GM12872 (cell line): Measurements from ENCODE around the gene B4GALNT2.

Experiments
- CTCF ChIP-seq: IDR thresholded peaks from 3 replicates; pipeline ENCODE4 v1.5.1; 2011; ENCODE audit warnings: low read depth, mild to moderate bottlenecking, low read length, moderate library complexity; ENCODE audit not compliant: insufficient read depth

B4GALNT2 gene

GRCh38 chr17:49151996-49152395 lies 19.4 kb downstream of the B4GALNT2 start:
- no peak for TF ChIP-seq CTCF

GRCh38 chr17:49156256-49156655 lies 23.7 kb downstream of the B4GALNT2 start:
- TF ChIP-seq CTCF: no peak

- TF ChIP-seq CTCF: no peak
Measured at GRCh38 chr17:49157784-49158183, 25.2 kb downstream of the B4GALNT2 start.

GRCh38 chr17:49162866-49163265 lies 30.3 kb downstream of the B4GALNT2 start:
- TF ChIP-seq CTCF: no peak

- TF ChIP-seq CTCF: no peak
Measured at GRCh38 chr17:49165143-49165542, 32.6 kb downstream of the B4GALNT2 start.

GRCh38 chr17:49168706-49169105 lies 36.1 kb downstream of the B4GALNT2 start:
- no peak for TF ChIP-seq CTCF

- no peak for TF ChIP-seq CTCF
Measured at GRCh38 chr17:49170216-49170615, 37.6 kb downstream of the B4GALNT2 start.

- TF ChIP-seq CTCF: peak; percentile 88
Measured at GRCh38 chr17:49180303-49180702, 47.7 kb downstream of the B4GALNT2 start.
